Lower leg skin (tissue), 3 donors: Measurements from ENCODE around the gene ERCC6.

ENCODE experiments used
- CTCF ChIP-seq, 3 donors: fragments of 450-650 bp; IDR thresholded peaks; one replicate each; pipeline ENCODE4 v1.5.1; 2016; ENCODE audit warnings: antibody characterized with exemption in 3 of 3, mild to moderate bottlenecking in 3 of 3, moderate library complexity in 2 of 3
- POLR2A ChIP-seq, 2 donors: fragments of 450-650 bp; IDR thresholded peaks; one replicate each; pipeline ENCODE4 v1.6.1; 2016 to 2017; ENCODE audit warnings: antibody characterized with exemption in 2 of 2, mild to moderate bottlenecking in 1 of 2, moderate library complexity in 1 of 2

GRCh38 chr10:49498425-49498824, 40.5 kb downstream of the ERCC6 start:
- TF ChIP-seq CTCF (IDR thresholded peaks at IDR 0.05) (no peak), POLR2A (IDR thresholded peaks at IDR 0.05) (no peak)
